Germinal center (tissue), 1 donor: ENCODE results near the gene GSDME.

Experiments
- DNase-seq: peaks from one replicate; pipeline ENCODE4 v3.0.0; 2012; ENCODE audit warnings: mixed read lengths, low spot score

GSDME gene

DNA sequence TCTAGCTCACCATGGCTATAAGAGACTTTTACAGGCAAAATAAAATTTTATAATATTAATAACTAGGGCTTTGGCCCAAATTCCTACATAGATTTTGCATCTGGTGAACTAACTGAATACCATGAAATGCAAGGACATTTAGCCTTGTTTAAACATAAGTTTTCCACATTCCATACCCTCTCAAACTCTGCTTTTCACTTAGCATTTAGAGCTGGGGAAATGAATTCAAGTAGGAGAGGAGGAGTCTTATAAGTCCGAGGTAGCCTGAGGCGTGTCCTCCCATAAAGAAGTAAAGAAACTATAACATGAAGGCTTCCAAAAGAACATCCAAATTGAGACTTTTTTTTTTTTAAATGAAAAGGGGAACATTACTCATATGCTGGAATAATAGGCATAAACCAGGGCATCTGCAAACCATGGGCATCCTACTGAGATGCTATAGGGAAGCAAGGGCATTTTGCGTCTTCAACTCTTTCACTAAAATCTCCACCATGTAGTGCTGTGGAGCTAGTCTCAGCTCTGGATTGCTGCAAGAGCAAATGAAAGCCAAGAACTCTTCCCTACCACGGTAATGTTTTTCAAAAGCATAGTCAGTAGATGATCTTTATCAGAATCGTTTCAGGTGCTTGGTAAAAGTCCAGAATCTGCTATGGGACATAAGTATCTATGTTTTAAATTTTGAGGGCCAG is 104.9 kb downstream of the GSDME start:
- no peak for DNase-seq
